Psoas muscle (tissue), 8 donors: ENCODE results near the gene TJP3. TPM values are rescaled to one million over a fixed set of nuclear protein-coding genes. Genes with fewer than 3 reads are reported as not detected.

Experiments used
- ATAC-seq, 4 donors: fragments of 200-7000 bp; cut with Tn5 transposase; one replicate each; pipeline ENCODE4 v1.9.1; 2020; ENCODE audit warnings: moderate library complexity in 3 of 4, mild to moderate bottlenecking in 2 of 4
- DNase-seq, 2 donors: peaks; one replicate each; pipeline ENCODE4 v3.0.0-alpha.2; 2020
- H3K27ac ChIP-seq: fragments of 200-600 bp; one replicate; pipeline ENCODE4 v1.8.0; 2022
- H3K27me3 ChIP-seq, 3 donors: fragments of 200-600 bp in 1 of 3; one replicate each; pipeline versions ENCODE4 v1.6.1 to v1.8.0; 2013 to 2022; ENCODE audit warnings: low read length in 2 of 3, mild to moderate bottlenecking in 2 of 3, moderate library complexity in 1 of 3; ENCODE audit not compliant: insufficient read depth in 3 of 3
- H3K36me3 ChIP-seq, 2 donors: fragments of 200-600 bp in 1 of 2; one replicate each; pipeline versions ENCODE4 v1.6.1 to v1.8.0; 2013 to 2022; ENCODE audit warnings: low read depth in 1 of 2, mild to moderate bottlenecking in 1 of 2, moderate library complexity in 1 of 2; ENCODE audit not compliant: insufficient read depth in 1 of 2
- H3K4me1 ChIP-seq: fragments of 200-600 bp; one replicate; pipeline ENCODE4 v1.8.0; 2022
- H3K4me3 ChIP-seq: fragments of 200-600 bp; one replicate; pipeline ENCODE4 v1.8.0; 2022; ENCODE audit warnings: mild to moderate bottlenecking
- H3K9me3 ChIP-seq: fragments of 200-600 bp; one replicate; pipeline ENCODE4 v1.8.0; 2022
- CTCF ChIP-seq: fragments of 200-600 bp; IDR thresholded peaks from one replicate; pipeline ENCODE4 v1.8.0; 2022; ENCODE audit warnings: antibody characterized with exemption
- WGBS, 3 donors: extraction: QIAGEN DNeasy Blood & Tissue Kit; methylation state at CpG; one replicate each; pipeline versions ENCODE4 v1.1.6 to v1.1.7; 2013; 5-methylcytosine and 5-hydroxymethylcytosine counted together
- intact Hi-C, 2 donors: fragments of 100-400 bp; cut with DNase I; formaldehyde crosslinking; loops; one replicate each; pipeline versions ENCODE4 v1.11.0 to v1.14.2; 2022
- polyA plus RNA-seq, 3 donors: library from polyadenylated mRNA; stranded (reverse); fragments of 200-250 nt; gene quantifications; one replicate each; pipeline ENCODE4 v1.2.3, GENCODE V29; 2013
- total RNA-seq, 4 donors: library from RNA; stranded (reverse); fragmentation: NEBNext Ultra II Directional in 2 of 4; extraction: Animal tissue kit (Norgen Biotek cat#: 25700) in 2 of 4; gene quantifications; one replicate each; pipeline versions ENCODE4 v1.2.1 to v1.2.4, GENCODE V29; 2021 to 2023
- donor health status: healthy with polysubstance abuse.
- donor health status: DM: no; HTN: no; CAD: no; lungs with moderate emphysema.
- donor health status: Bipolar disorder and iron deficiency.
- donor health status: healthy.
- donor health status: DM: yes; HTN: yes; CAD: no.
- donor health status: DM: no; HTN: no; CAD: no.
- donor health status: DM: no; HTN: no; CAD: no.
- donor health status: DM: yes; HTN: yes; CAD: no.

TJP3 gene
- total and polyA plus RNA-seq, 7 donors = 0.21 to 2.7 (median 0.48) TPM; not detected in 1

DNA sequence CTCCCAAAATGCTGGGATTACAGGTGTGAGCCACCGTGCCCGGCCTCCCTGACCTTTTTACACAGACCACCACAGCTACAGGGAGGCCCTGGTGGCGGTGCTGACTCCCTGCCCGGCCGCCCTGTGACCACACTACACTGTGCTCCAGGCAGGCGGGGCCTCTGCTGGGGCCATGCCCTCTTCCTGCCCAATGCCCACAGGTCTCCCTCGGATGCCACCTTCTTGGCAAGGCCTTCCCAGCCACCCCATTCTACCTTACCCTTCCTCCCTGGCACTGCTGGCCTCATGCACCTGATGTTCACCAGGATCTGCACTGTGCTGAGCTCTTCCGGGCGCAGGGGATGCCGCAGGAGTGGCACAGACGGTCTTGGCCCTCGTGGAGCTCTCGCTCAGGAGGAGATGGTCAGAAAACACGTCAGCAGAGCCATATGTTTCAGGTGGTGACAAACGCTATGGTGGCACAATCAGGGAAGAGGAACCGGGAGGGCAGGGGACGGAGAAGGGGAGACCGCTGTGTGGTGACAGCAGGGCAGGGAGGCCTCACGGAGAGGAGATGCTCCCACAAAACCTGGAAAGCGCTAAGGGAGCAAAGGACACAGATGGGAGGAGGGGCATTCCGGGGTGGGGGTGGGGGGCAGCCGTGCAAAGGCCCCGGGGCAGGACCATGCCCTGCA, 12.1 kb upstream of the TJP3 start:
- no peaks in the 10 kb centered on the region for H3K27me3 ChIP-seq
- no peak for TF ChIP-seq CTCF
- H3K36me3 ChIP-seq = peaks cover 0 to 4% of the 10 kb centered on the region in 2 donors
- no peak overlapping the region for H3K4me3 ChIP-seq
- no peaks in the 10 kb centered on the region for H3K9me3 ChIP-seq
- intact Hi-C loops = no loop called here
- DNase-seq = no peak
- H3K4me1 ChIP-seq = peaks cover 10% of the 10 kb centered on the region
- H3K27ac ChIP-seq = no peak overlapping the region
- ATAC-seq = no peak
- whole genome bisulfite sequencing, 3 donors = 88 to 93% (median 92%) methylated on average over 23 of the region's 23 CpGs

DNA sequence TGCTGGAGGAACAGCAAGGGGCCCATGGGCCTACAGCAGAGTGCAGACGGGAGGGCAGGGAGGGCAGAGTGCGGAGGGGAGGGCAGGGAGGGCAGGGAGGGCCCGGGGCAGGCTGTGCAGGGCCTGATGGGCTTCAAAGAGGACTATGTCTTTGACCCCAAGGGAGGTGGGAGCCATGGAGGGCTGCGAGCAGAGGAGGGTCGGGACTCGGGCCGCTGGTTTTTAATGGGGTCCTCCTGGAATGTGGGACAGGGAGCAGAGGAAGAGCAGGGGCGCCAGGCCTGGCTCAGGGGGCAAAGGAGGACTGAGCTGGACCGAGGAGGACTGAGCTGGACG, 11.6 kb upstream of the TJP3 start:
- WGBS, 3 donors = 89 to 90% (median 89%) methylated on average over 10 of the region's 10 CpGs
- no peak overlapping the region for H3K27ac ChIP-seq
- H3K9me3 ChIP-seq = no peaks in the 10 kb centered on the region
- ATAC-seq (no peak), DNase-seq (no peak)
- H3K4me3 ChIP-seq = no peak overlapping the region
- peaks cover 0 to 4% of the 10 kb centered on the region in 2 donors for H3K36me3 ChIP-seq
- TF ChIP-seq CTCF = no peak
- peaks cover 10% of the 10 kb centered on the region for H3K4me1 ChIP-seq
- intact Hi-C loops = no loop called here
- no peaks in the 10 kb centered on the region for H3K27me3 ChIP-seq

GRCh38 chr19:3697094-3697493, 11.1 kb upstream of the TJP3 start:
- ATAC-seq (no peak), DNase-seq (no peak)
- Histone ChIP-seq H3K36me3 (peaks cover 0 to 4% of the 10 kb centered on the region in 2 donors), H3K9me3 (no peaks in the 10 kb centered on the region), H3K27me3 (no peaks in the 10 kb centered on the region), H3K27ac (no peak overlapping the region), H3K4me1 (peaks cover 10% of the 10 kb centered on the region), H3K4me3 (no peak overlapping the region)
- 90 to 92% (median 91%) methylated on average over 26 to 30 of the region's 30 CpGs for WGBS, 3 donors
- TF ChIP-seq CTCF = no peak
- intact Hi-C loops = no loop called here

- intact Hi-C loops = no loop called here
- ATAC-seq (no peak), DNase-seq (no peak)
- 86 to 90% (median 87%) methylated on average over 36 to 43 of the region's 43 CpGs for WGBS, 3 donors
- no peak overlapping the region for H3K4me3 ChIP-seq
- H3K27me3 ChIP-seq = no peaks in the 10 kb centered on the region
- peaks cover 0 to 4% of the 10 kb centered on the region in 2 donors for H3K36me3 ChIP-seq
- TF ChIP-seq CTCF = no peak
- H3K9me3 ChIP-seq = no peaks in the 10 kb centered on the region
- no peak overlapping the region for H3K27ac ChIP-seq
- H3K4me1 ChIP-seq = peaks cover 10% of the 10 kb centered on the region
Measured at GRCh38 chr19:3697671-3698385, 10.4 kb upstream of the TJP3 start.
